ENCODE results near the gene SSBP3.

Gene SSBP3

DNA sequence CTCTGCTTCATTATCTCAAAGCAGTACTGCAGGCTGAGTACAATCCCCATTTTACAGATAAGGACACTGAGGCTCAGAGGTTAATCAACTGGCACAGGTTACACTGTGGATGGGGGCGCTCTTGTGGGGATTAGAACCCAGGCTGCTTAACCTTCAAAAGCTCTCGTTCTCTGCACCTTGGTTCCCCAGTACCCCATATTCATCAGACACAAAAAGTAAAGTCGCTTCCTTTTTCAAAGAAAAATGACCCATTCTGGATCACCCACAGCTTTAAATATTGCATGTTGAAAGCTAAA, 20.5 kb downstream of the SSBP3 start:
- TF ChIP-seq ARNTL (CRISPR knock-in tag; IDR thresholded peaks at IDR 0.05; ENCODE audit: borderline replicate concordance, low read depth) (no peak), ZFP30 (CRISPR knock-in tag; IDR thresholded peaks at IDR 0.05) (no peak), ZNF565 (CRISPR knock-in tag; conservative IDR thresholded peaks at IDR 0.05; ENCODE audit: low read depth) (no peak)
- TF ChIP-seq, protein P1, sequence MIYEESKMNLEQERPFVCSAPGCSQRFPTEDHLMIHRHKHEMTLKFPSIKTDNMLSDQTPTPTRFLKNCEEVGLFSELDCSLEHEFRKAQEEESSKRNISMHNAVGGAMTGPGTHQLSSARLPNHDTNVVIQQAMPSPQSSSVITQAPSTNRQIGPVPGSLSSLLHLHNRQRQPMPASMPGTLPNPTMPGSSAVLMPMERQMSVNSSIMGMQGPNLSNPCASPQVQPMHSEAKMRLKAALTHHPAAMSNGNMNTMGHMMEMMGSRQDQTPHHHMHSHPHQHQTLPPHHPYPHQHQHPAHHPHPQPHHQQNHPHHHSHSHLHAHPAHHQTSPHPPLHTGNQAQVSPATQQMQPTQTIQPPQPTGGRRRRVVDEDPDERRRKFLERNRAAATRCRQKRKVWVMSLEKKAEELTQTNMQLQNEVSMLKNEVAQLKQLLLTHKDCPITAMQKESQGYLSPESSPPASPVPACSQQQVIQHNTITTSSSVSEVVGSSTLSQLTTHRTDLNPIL (CRISPR knock-in tag; IDR thresholded peaks at IDR 0.05; ENCODE audit: low read depth): no peak
- no peak for ATAC-seq

DNA sequence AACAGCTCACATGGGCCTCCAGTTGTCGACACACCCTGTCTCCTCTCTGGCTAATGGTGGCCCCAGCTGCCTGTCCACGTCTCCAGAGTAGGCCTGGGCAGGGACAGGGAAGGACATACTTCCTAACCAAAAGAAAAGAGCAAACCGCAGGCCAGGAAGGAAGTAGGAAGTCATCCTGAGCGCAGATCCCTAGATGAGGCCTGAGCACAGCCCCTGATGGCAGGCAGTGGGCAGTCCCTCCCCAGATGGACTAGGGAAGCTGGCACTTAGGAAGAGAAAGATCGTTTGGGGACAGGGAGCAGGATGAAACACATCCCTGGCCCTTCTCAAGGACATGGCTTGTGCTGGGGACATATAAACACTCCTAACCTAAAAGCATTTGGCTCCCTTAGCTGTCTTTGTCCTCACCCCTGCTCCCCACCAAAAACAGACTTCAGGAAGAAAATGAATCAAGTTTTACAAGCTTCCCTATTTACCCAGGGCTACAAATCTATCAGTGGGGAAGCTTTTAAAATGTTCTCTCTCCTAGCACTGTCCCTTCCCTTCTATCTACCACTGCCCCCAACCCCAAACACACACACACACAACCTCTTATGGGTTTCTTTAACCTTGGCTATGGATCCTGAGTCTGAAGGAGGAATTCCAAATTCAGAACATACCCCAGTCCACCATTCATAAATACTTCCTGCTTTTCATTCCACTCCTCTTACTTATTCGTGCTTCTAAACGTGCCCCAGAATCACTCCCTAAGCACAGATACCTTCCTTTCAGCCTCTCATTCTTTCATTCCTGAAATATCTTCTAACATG, 21.1 kb downstream of the SSBP3 start:
- TF ChIP-seq ZFP3 (CRISPR knock-in tag; IDR thresholded peaks at IDR 0.05) (no peak), SNAI2 (CRISPR knock-in tag; IDR thresholded peaks at IDR 0.05) (no peak), CSDC2 (CRISPR knock-in tag; IDR thresholded peaks at IDR 0.05) (no peak), RARB (CRISPR knock-in tag; IDR thresholded peaks at IDR 0.05) (no peak), GLIS3 (CRISPR knock-in tag; IDR thresholded peaks at IDR 0.05) (no peak), CSRNP3 (CRISPR knock-in tag; IDR thresholded peaks at IDR 0.05) (no peak), ZC3H10 (CRISPR knock-in tag; IDR thresholded peaks at IDR 0.05) (no peak), ZFP30 (CRISPR knock-in tag; IDR thresholded peaks at IDR 0.05) (no peak), ESRRG (CRISPR knock-in tag; IDR thresholded peaks at IDR 0.05) (no peak), ZNF565 (CRISPR knock-in tag; conservative IDR thresholded peaks at IDR 0.05; ENCODE audit: low read depth) (no peak), PATZ1 (CRISPR knock-in tag; IDR thresholded peaks at IDR 0.05; ENCODE audit: borderline replicate concordance) (no peak), BACH2 (CRISPR knock-in tag; IDR thresholded peaks at IDR 0.05; ENCODE audit: borderline replicate concordance) (no peak), TCF4 (CRISPR knock-in tag; IDR thresholded peaks at IDR 0.05; ENCODE audit: borderline replicate concordance) (no peak), TSHZ2 (CRISPR knock-in tag; IDR thresholded peaks at IDR 0.05) (no peak), ZNF8 (CRISPR knock-in tag; IDR thresholded peaks at IDR 0.05) (no peak)
- TF ChIP-seq, protein P1 (CRISPR knock-in tag; IDR thresholded peaks at IDR 0.05; ENCODE audit: low read depth): no peak
- peak; percentile 44 for ATAC-seq

- TF ChIP-seq ZFP3 (CRISPR knock-in tag; IDR thresholded peaks at IDR 0.05) (no peak), ZFP30 (CRISPR knock-in tag; IDR thresholded peaks at IDR 0.05) (no peak)
- no peak for ATAC-seq
Observed at GRCh38 chr1:54384471-54384870, 21.7 kb downstream of the SSBP3 start.

DNA sequence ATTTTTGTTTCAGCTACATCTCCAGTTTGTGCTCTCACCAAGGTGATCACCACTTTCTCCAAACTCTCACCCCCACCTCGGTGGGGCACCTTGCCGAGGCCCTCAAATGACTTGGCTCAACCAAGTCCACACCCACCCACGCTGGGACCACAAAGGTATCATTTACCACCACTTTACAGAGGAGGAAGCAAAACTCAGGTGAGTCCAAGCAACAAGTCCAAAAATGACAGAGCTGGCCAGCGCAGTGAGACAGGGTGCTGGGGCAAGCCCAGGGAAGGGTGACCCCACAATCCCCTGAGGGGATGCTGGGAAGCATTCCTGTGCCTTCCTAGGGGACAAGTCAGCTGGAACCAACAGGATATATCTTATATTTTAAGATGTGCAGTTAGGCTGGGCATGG, 24.7 kb downstream of the SSBP3 start:
- no peak for ATAC-seq
- no peak for TF ChIP-seq ARNTL (CRISPR knock-in tag; IDR thresholded peaks at IDR 0.05; ENCODE audit: borderline replicate concordance, low read depth)
- no peak for TF ChIP-seq CSDC2 (CRISPR knock-in tag; IDR thresholded peaks at IDR 0.05)
- no peak for TF ChIP-seq PPARA (CRISPR knock-in tag; IDR thresholded peaks at IDR 0.05; ENCODE audit: borderline replicate concordance)
- TF ChIP-seq ZFP30 (CRISPR knock-in tag; IDR thresholded peaks at IDR 0.05): no peak
- no peak for TF ChIP-seq SNAI2 (CRISPR knock-in tag; IDR thresholded peaks at IDR 0.05)
- no peak for TF ChIP-seq ZNF565 (CRISPR knock-in tag; conservative IDR thresholded peaks at IDR 0.05; ENCODE audit: low read depth)
- no peak for TF ChIP-seq GLIS3 (CRISPR knock-in tag; IDR thresholded peaks at IDR 0.05)
- no peak for TF ChIP-seq RARB (CRISPR knock-in tag; IDR thresholded peaks at IDR 0.05)
- TF ChIP-seq TSHZ2 (CRISPR knock-in tag; IDR thresholded peaks at IDR 0.05): no peak

Data from SK-N-SH treated with all-trans-retinoic acid at 6 μM for 48 hours (cell line).